HG03139 (cell line): ENCODE measurements around the gene GRM5.

Experiments used
- ATAC-seq: cut with Tn5 transposase; IDR thresholded peaks from one replicate; pipeline ENCODE4 v1.9.1; 2021; ENCODE audit not compliant: unreplicated experiment

The GRM5 gene

DNA sequence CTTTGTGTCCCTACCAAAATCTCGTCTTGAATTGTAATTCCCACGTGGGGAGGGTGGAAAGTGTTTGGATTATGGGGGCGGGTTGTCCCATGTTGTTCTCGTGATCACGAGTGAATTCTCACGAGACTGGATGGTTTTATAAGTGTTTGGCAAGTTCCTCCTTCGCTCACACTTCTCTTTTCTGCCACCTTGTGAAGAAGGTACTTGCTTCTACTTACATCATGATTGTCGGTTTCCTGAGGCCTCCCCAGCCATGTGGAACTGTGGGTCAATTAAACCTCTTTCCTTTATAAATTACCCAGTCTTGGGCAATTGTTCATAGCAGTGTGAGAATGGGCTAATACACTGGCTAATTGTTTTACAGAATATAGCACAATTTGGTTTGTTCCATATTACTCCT is 326.3 kb downstream of the GRM5 start:
- ATAC-seq: no peak

DNA sequence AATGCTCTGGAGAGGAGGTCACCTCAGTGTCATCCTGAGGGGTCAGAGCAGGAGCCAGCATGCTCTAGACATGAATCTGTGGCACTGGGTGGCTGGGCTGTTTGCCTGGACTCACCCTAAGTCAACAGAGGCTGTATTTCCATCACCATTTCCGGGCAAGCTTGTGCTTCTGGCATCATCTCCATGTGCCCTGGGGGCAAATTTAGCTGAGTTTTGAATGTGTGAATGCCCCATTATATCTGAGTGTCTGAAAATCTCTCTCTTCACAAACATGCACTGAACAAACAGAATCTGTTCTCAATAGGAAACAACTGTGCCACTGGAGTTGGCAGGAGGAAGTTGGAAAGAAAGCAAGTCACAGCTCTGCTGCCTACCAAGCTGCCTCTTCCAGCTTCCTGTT is 356.2 kb downstream of the GRM5 start:
- no peak for ATAC-seq

DNA sequence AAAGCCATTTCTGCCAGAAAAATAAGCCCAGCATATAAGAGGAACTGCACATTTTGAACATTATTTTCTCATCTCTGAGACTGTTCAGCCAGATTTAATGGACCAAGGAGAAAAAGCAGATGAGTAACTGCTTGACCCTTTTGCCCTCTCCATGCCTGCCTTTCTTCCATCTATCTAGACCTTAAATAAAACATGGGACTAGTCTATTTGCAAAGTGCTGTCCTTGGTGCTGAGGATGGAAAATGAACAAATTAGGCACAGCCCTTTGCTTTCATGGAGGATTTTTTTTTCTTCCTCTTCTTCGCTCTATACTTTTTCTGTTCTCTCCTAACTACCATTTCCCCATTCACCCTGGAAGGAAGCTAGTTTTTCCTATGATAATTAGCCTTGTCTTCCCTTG is 361.3 kb downstream of the GRM5 start:
- no peak for ATAC-seq

DNA sequence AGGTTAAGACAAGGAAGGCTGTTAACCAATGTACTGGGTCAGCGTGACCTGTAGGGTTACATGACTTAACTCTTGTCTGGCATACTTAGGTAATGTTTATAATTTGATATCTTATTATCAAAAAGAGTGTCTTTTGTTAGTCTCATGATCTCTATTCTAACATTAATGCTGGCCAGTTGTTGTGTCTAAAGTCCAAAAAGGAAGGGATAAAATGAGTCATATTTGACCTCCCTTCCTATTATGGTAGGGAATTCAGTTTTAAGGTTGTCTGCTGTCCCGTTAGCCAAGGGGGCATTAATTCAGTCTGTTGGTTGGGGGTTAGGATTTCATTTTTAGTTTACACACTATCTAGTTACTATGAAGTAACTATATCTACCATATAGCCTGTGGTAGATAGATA is 364.0 kb downstream of the GRM5 start:
- ATAC-seq: no peak

DNA sequence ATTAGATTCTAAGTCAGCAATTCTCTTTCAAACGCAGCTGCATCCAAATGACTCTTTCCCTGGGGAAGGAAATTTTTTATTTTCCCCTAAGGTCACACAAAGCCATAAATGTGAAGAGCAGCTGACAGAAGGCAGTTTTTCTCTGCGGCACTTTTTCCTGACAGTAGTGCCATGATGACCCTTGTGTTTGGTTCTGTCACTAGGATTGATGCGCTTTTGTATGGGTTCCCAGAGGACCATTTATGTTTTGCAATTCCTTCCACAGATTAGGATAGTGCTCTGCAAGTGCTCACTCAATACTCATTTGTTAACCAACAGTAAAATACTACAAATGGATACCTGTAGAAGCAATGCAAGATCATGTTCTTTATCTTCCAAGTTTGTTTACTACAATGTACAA is 368.6 kb downstream of the GRM5 start:
- no peak for ATAC-seq

GRCh38 chr11:88695689-88696414 is 369.9 kb downstream of the GRM5 start:
- ATAC-seq: no peak

DNA sequence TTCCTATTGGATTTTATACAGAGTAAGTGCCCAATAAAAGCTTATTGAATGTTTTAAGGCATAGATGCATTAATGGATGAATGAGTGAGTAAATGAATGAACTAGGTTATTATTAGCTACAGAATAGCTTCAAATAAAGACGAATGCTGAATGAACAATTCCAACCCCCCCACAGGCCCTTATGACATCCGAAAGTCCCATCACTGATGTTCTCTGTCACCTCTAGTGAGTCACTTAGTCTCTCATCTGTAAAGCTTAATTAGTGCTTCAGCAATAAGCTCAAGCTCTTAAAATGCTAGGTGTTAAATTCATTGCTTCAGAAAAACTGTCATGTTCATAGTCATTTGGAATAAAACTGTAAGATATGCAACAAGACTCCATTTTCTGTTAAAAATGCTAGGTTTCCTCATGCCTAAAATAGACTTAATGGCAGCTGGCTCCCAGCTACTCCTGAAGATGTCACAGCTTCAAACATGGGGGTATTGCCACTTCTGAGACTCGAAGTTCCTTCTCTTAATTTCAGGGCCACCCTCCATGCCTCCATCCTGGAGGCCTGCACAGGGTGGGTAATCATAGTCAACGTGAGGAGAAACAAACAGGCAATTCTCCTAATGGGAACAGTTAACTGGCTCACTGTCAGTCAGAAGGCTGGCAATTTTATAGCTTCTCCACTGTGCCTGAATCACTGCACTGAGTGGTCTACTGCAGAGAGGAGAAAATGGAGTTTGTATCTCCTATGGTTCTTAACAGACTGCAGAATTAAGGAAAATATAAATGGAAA is 373.3 kb downstream of the GRM5 start:
- ATAC-seq: no peak

- no peak for ATAC-seq
These were observed 376.1 kb downstream of the GRM5 start for GRCh38 chr11:88689548-88690240.

- no peak for ATAC-seq
These were observed 382.8 kb downstream of the GRM5 start for GRCh38 chr11:88683024-88683423.

DNA sequence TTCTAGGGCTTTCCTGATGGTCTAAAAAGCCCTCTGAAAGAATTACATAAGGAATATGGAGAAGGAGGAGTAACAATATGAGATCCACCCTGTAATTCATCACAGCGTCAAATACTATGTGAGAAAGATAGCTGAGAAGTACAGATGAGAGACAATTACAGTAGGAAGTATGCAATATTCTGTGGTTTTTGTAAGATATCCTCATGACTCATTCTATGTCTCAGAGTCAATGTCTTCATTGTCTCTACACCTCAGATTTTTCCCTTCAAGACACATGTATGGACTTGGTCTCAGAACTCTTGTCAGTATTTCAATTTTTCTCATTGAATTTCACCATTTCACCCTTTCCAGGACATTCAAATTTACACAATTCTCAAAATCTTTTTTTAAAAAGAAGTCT is 385.0 kb downstream of the GRM5 start:
- ATAC-seq: no peak

DNA sequence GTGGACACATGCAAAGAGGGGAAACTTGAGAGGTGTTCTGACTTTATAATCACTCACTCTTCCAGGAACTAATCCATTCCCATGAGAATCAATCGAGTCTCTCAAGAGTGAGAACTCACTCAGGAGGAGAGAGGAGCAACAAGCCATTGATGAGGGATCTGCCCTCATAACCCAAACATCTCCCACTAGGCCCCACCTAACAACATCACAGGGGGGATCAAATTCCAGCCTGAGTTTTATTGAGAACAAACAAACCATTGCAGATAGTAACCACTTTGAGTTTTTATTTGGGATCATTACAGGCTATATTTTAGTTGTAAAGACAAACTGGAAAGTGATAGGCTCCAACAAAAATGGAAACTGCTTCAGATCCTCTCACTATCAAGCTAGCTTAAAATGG is 399.4 kb downstream of the GRM5 start:
- no peak for ATAC-seq

DNA sequence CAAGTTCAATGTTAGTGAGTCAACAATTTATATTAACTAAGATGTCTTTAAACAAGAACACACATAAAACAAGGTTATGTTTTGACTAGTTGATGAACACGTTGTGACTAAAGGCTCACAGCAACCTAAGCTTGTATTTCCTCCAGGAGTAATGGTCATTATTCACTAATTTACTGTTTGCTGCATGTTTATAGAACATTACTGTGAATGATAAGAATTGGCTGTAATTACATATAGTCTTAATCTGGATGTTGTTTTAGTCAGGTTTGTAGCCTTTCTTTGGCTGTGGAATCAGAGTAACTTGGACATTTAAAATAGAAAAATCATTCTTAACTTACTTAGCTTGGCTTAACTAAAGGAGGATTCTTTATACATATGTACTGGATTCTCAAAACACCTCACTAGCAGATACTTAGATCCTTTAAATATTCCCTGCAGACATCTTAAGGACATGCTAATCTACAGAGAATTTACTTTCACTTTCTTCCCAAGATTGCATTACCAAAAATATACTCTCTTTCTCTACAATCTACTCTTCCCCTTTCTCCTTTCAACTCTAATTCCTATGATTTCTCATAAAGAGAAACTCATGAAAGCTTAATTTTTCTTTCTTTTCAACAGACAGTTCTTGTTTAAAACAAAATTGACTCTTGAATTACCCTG is 408.6 kb downstream of the GRM5 start:
- no peak for ATAC-seq

- ATAC-seq: no peak
These were observed 409.5 kb downstream of the GRM5 start for GRCh38 chr11:88656283-88656682.

DNA sequence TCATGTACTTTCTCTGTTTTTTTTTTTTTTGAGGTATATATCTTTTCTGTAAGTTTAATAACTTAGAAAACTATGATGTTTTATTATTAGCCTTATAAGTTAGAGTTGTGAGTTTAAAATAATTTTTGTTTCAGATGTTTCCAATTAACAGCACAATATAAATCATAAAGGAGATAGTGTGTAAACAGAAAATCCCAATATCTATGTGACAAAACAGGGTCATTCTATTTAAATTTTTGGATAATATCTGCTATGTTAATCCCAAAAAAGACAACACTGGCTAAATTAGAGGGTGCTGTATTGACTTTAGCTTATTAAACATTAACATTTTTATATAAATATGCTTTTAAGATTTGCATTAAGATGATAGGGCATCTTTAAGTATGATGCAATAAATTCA is 410.1 kb downstream of the GRM5 start:
- no peak for ATAC-seq

GRCh38 chr11:88655196-88655595 is 410.6 kb downstream of the GRM5 start:
- no peak for ATAC-seq

GRCh38 chr11:88651556-88651955 is 414.2 kb downstream of the GRM5 start:
- no peak for ATAC-seq

GRCh38 chr11:88644724-88645123 is 421.1 kb downstream of the GRM5 start:
- no peak for ATAC-seq

DNA sequence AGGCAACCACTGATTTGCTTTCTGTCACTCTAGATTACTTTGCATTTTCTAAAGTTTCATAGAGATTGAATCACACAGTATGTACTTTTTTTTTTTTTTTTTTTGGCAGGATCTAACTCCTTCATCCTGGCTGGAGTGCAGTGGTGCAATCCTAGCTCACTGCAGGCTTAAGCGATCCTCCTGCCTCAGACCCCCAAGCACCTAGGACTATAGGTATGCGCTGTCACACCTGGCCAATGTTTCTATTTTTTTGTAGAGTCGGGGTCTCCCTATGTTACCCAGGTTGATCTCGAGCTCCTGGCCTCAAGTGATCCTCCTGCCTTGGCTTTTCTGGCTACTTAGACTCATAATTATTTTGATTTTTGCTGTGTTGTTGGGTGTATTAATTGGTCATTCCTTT is 433.6 kb downstream of the GRM5 start:
- ATAC-seq: no peak

DNA sequence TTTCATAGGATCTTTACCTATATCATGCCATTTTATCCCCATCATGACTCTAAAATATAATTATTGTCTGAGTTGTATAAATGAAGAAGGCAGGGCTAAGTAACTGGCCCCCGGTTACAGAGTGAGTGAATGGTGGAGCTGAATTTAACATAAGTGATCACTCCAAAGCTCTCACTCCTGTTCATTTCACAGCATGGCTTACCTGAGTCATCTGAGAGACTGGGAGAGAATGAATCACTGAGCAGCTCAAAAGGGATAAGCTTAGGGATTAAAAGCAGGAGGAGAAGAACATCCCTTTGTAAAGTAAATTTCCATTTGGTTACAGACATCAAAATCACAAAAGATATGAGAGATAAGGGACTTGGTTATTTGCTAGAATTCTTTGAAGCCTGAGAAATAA is 434.3 kb downstream of the GRM5 start:
- ATAC-seq: no peak

DNA sequence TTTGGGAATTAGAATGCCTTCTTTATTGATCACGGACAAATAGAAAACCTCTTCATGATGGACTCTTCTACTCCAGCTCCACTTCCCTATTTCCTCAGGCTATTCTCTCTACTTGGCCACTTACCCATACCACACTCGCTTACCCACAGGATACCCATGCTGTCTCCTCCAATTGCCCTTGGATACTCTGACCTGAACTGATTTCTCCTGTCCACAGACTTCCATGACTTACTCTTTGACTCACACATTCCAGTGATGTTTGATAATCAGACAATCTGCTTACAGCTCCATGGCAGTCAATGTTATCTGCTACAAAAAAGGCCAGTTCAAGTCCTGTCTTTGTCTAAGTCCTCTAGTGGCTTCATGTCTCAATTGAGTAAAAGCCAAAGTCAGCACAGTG is 436.3 kb downstream of the GRM5 start:
- no peak for ATAC-seq

DNA sequence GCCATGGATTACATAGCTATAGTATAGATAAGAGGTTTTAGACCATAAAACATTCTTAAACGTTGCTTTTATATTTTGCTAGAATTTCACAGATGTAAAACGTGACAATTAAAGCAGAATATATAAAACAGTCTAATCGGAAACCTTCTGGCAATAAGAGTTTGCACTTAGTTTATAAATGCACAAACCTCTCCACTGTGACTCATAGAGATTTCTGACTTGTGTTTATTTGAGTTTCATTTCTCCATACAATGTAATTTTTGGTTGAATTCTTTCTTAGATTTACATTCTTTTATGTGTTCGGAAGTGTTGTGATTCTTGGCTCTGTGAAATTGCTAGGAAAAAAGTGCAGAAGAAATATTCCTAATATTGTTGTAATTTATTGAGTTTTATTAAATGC is 439.6 kb downstream of the GRM5 start:
- ATAC-seq: no peak

GRCh38 chr11:88623531-88623930 is 442.3 kb downstream of the GRM5 start:
- ATAC-seq: no peak
